Calu3 (cell line): ENCODE data around the gene EIF6. TPM values are rescaled to one million over a fixed set of nuclear protein-coding genes. Genes with fewer than 3 reads are reported as not detected.
"Not testable (repeated sequence)": the region's sequence is repeated elsewhere in the genome, so short reads cannot be mapped to it uniquely, and the experiment has no call there.

Experiments used
- BruUV-seq: library from RNA; stranded (reverse); fragments of 400-500 nt; replicated peaks from 2 replicates; lab custom pipeline; 2021; lab: Mats Ljungman, UMichigan
- CTCF ChIA-PET: fragments of 300-600 bp; sonication (Branson Sonifier 250); formaldehyde crosslinking; loops from one replicate; lab custom pipeline; 2022; ENCODE audit warnings: antibody characterized with exemption; lab: Charles Lee
- DNase-seq: peaks from one replicate; pipeline ENCODE4 v3.0.0; 2022
- H3K27ac Mint-ChIP-seq: one replicate; pipeline ENCODE4 v1.8.0; 2022; ENCODE audit warnings: mixed read lengths; ENCODE audit not compliant: unreplicated experiment
- H3K27me3 Mint-ChIP-seq: one replicate; pipeline ENCODE4 v1.8.0; 2022; ENCODE audit warnings: mixed read lengths; ENCODE audit not compliant: unreplicated experiment
- H3K36me3 Mint-ChIP-seq: one replicate; pipeline ENCODE4 v1.8.0; 2022; ENCODE audit warnings: mild to moderate bottlenecking, moderate library complexity, mixed read lengths; ENCODE audit not compliant: insufficient read depth, unreplicated experiment
- H3K4me1 Mint-ChIP-seq: one replicate; pipeline ENCODE4 v1.8.0; 2022; ENCODE audit warnings: mild to moderate bottlenecking, low read depth, mixed read lengths; ENCODE audit not compliant: unreplicated experiment
- H3K4me3 Mint-ChIP-seq: one replicate; pipeline ENCODE4 v1.8.0; 2022; ENCODE audit warnings: mild to moderate bottlenecking, low read depth, moderate library complexity, mixed read lengths; ENCODE audit not compliant: unreplicated experiment
- H3K9me3 Mint-ChIP-seq: one replicate; pipeline ENCODE4 v1.8.0; 2022; ENCODE audit warnings: low read depth, mixed read lengths; ENCODE audit not compliant: unreplicated experiment
- intact Hi-C: fragments of 100-400 bp; cut with micrococcal nuclease; formaldehyde crosslinking; loops from one replicate; pipeline ENCODE4 v1.10.0; 2022; ENCODE audit not compliant: unreplicated experiment
- total RNA-seq: library from RNA; stranded (reverse); gene quantifications from 2 replicates; pipeline ENCODE4 v1.2.3, GENCODE V29; 2022
- TF ChIP-seq, protein P1 (sequence below): fragments of 200-600 bp; IDR thresholded peaks from one replicate; pipeline ENCODE4 v1.8.0; 2022; ENCODE audit warnings: antibody characterized with exemption; ENCODE audit not compliant: unreplicated experiment

The EIF6 gene
- total RNA-seq, 1 experiment from 2014 or later, result 271 TPM

DNA sequence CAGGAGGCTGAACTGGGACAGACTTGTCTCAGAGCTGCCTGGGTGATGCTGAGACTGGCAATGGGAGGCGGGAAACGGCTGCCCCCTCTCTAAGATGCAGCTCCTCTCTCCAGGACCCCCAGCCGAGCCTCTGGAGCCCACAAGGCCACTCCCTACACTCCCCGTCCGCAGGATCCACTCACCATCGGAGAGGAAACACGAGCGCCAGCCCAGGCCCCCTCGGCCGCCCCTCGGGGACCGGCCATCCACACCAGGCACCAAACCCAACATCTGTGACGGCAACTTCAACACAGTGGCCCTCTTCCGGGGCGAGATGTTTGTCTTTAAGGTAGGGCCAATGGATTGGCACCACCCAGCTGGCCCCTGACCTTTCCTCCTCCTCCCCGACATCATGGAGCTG is 17.5 kb downstream of the EIF6 start:
- no peak for DNase-seq
- intact Hi-C loops, result loop anchor here (5.0 kb wide), 1 partner anchor 170 kb away; no protein-coding TSS in a partner anchor
- Mint-ChIP-seq H3K9me3 (no peaks in the 10 kb centered on the region), H3K4me1 (peaks cover 40% of the 10 kb centered on the region), H3K4me3 (no peak overlapping the region), H3K27ac (no peak overlapping the region), H3K36me3 (peaks cover 26% of the 10 kb centered on the region), H3K27me3 (no peaks in the 10 kb centered on the region)
- TF ChIP-seq, protein P1, sequence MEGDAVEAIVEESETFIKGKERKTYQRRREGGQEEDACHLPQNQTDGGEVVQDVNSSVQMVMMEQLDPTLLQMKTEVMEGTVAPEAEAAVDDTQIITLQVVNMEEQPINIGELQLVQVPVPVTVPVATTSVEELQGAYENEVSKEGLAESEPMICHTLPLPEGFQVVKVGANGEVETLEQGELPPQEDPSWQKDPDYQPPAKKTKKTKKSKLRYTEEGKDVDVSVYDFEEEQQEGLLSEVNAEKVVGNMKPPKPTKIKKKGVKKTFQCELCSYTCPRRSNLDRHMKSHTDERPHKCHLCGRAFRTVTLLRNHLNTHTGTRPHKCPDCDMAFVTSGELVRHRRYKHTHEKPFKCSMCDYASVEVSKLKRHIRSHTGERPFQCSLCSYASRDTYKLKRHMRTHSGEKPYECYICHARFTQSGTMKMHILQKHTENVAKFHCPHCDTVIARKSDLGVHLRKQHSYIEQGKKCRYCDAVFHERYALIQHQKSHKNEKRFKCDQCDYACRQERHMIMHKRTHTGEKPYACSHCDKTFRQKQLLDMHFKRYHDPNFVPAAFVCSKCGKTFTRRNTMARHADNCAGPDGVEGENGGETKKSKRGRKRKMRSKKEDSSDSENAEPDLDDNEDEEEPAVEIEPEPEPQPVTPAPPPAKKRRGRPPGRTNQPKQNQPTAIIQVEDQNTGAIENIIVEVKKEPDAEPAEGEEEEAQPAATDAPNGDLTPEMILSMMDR, result no peak
- no TSS peak for BruUV-seq
- CTCF ChIA-PET, result interaction anchor here (1.1 kb wide), 1 partner anchor 122 kb away, joined by 5 read pairs; no protein-coding TSS in a partner anchor

DNA sequence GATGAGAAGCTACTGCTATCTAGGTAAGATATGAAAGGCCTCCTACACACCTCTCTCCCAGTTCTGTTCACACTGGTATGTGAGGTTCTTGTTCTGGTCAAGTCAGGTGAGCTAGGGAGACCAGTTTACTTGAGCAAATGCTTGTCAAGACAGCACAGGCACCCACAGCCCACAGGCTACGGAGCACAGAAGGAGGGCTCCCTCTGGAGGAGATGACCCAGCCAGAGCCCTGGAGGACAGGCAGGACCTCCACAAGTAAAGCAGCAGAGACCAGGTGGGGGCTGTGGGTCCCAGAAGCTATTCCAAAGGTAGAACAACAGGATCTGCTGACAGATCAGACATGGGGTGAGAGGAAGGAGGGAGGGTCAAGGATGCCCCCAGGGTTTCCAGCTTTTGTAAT is 19.8 kb downstream of the EIF6 start:
- DNase-seq, result peak; percentile 78
- intact Hi-C loops, result loop anchor here (2.0 to 5.0 kb wide), 2 partner anchors 56 to 167 kb away; no protein-coding TSS in a partner anchor
- H3K27ac Mint-ChIP-seq, result peak overlapping the region; percentile 35
- no peak overlapping the region for H3K4me3 Mint-ChIP-seq
- BruUV-seq, result no TSS peak
- H3K27me3 Mint-ChIP-seq, result no peaks in the 10 kb centered on the region
- H3K36me3 Mint-ChIP-seq, result peaks cover 23% of the 10 kb centered on the region
- CTCF ChIA-PET, result interaction anchor here (0.7 to 3.9 kb wide), 10 partner anchors 11 to 275 kb away, joined by 3 to 85 read pairs (median 4); partner anchors contain the start of gene EDEM2
- peaks cover 40% of the 10 kb centered on the region for H3K4me1 Mint-ChIP-seq
- TF ChIP-seq, protein P1, result peak; percentile 63
- H3K9me3 Mint-ChIP-seq, result no peaks in the 10 kb centered on the region

DNA sequence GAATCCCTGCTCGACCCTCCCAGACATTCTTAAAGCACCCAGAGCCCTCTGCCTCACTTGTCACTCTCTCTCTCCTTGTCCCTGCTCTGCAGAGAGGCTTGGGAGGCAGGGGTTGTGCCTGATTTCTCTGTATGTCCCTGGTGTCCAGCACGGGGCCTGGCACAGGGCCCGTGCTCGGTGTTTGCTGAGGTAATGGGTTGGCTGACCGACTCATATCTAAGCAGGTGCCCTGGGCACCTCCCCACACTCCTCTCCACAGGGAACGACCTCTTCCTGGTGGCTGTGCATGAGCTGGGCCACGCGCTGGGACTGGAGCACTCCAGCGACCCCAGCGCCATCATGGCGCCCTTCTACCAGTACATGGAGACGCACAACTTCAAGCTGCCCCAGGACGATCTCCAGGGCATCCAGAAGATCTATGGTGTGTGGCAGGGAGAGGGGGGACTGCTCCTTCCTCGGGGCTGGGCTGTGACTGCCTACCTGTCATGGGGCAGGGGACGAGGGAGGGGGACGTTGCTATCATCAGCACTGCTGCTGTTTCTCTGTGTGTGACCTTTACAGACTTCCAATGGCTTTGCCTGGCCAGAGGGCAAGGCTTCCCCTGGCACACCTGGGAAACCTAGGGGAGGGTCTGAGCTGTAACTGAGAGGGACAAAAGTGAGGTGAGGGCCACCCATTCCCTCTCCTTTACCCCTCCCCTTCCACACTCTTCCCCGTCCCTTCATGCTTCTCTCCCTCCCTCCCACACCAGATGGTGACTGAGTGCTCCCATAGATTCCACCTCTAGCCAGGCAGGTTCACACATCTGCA is 20.8 kb downstream of the EIF6 start:
- H3K4me3 Mint-ChIP-seq, result peak overlapping the region; percentile 56
- no peaks in the 10 kb centered on the region for H3K27me3 Mint-ChIP-seq
- CTCF ChIA-PET, result interaction anchor here (0.6 to 3.9 kb wide), 15 partner anchors 12 to 1200 kb away, joined by 3 to 85 read pairs (median 4); partner anchors contain the start of genes EDEM2 and MMP24OS
- peak; percentile 76 for DNase-seq
- H3K36me3 Mint-ChIP-seq, result peaks cover 20% of the 10 kb centered on the region
- TF ChIP-seq, protein P1, result no peak
- H3K27ac Mint-ChIP-seq, result peak overlapping the region; percentile 70
- peaks cover 31% of the 10 kb centered on the region for H3K4me1 Mint-ChIP-seq
- H3K9me3 Mint-ChIP-seq, result no peaks in the 10 kb centered on the region
- BruUV-seq, result TSS peak; percentile 87
- intact Hi-C loops, result loop anchor here (2.0 kb wide), 1 partner anchor 55 kb away; no protein-coding TSS in a partner anchor

DNA sequence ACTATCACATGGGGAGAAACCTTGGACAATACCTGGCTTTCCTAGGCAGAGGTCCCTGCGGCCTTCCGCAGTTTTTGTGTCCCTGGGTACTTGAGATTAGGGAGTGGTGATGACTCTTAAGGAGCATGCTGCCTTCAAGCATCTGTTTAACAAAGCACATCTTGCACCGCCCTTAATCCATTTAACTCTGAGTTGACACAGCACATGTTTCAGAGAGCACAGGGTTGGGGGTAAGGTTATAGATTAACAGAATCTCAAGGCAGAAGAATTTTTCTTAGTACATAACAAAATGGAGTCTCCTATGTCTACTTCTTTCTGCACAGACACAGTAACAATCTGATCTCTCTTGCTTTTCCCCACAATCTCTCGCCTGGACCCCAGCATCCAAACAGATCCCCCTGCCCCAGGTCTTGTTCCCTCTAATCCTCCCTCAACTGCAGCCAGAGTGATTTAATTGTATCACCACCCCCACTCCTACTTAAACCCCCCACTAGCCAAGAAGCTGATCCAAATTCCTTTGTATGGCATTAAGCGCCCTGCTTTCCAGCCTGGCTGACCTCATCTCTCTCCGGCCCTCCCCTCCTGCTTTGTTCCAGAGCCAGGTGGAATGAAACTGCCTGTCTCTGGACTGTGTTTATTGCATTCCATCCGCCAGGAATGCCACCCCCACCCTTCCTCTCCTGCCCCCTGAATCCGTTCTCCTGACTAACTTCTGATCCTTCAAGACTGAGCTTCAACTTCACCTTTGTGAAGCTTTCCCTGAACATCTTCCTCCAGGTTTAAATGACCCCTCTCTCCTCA is 21.6 kb downstream of the EIF6 start:
- H3K36me3 Mint-ChIP-seq, result peaks cover 20% of the 10 kb centered on the region
- BruUV-seq, H3K9me3 Mint-ChIP-seq, H3K27me3 Mint-ChIP-seq, intact Hi-C loops: not testable (repeated sequence)
- peak overlapping the region; percentile 56 for H3K4me3 Mint-ChIP-seq
- H3K4me1 Mint-ChIP-seq, result peaks cover 39% of the 10 kb centered on the region
- CTCF ChIA-PET, result interaction anchor here (0.6 to 3.9 kb wide), 14 partner anchors 12 to 1200 kb away, joined by 3 to 85 read pairs (median 4); partner anchors contain the start of genes EDEM2 and MMP24OS
- peak overlapping the region; percentile 70 for H3K27ac Mint-ChIP-seq
- DNase-seq, result peak; percentile 81

DNA sequence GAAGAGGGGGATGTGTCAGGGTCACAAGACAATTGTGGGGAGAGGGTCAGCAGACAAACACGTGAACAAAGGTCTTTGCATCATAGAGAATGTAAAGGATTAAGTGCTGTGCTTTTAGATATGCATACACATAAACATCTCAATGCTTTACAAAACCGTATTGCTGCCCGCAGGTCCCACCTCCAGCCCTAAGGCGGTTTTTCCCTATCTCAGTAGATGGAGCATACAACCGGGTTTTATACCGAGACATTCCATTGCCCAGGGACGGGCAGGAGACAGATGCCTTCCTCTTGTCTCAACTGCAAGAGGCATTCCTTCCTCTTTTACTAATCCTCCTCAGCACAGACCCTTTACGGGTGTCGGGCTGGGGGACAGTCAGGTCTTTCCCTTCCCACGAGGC is 22.3 kb downstream of the EIF6 start:
- intact Hi-C loops, H3K27me3 Mint-ChIP-seq, H3K27ac Mint-ChIP-seq, H3K4me3 Mint-ChIP-seq, DNase-seq, BruUV-seq, H3K9me3 Mint-ChIP-seq: not testable (repeated sequence)
- CTCF ChIA-PET, result interaction anchor here (0.7 kb wide), 1 partner anchor 46 kb away, joined by 3 read pairs; no protein-coding TSS in a partner anchor
- Mint-ChIP-seq H3K36me3 (peaks cover 20% of the 10 kb centered on the region), H3K4me1 (peaks cover 45% of the 10 kb centered on the region)
